Nephron (organoid): Measurements from ENCODE around the gene APH1A.
"Not testable (repeated sequence)": the region's sequence is repeated elsewhere in the genome, so short reads cannot be mapped to it uniquely, and the experiment has no call there.

Source experiments
- H3K27ac Mint-ChIP-seq, 3 experiments: 2 replicates each; pipeline ENCODE4 v1.8.0; 2020; ENCODE audit warnings: mixed read lengths in 3 of 3, mild to moderate bottlenecking in 2 of 3, moderate library complexity in 1 of 3
- H3K27me3 Mint-ChIP-seq: 2 replicates; pipeline ENCODE4 v1.8.0; 2021; ENCODE audit warnings: low read depth, mild to moderate bottlenecking, moderate library complexity, mixed read lengths
- H3K36me3 Mint-ChIP-seq: 2 replicates; pipeline ENCODE4 v1.8.0; 2020; ENCODE audit warnings: low read depth, mixed read lengths
- H3K4me1 Mint-ChIP-seq: 2 replicates; pipeline ENCODE4 v1.8.0; 2020; ENCODE audit warnings: mixed read lengths
- H3K4me3 Mint-ChIP-seq, 3 experiments: 2 replicates each; pipeline ENCODE4 v1.8.0; 2020; ENCODE audit warnings: mild to moderate bottlenecking in 3 of 3, mixed read lengths in 3 of 3, moderate library complexity in 2 of 3
- H3K9me3 Mint-ChIP-seq: 2 replicates; pipeline ENCODE4 v1.8.0; 2020; ENCODE audit warnings: mixed read lengths
- TF ChIP-seq, protein P1 (sequence below), 3 experiments: fragments of 200-600 bp; sonication (generic); IDR thresholded peaks; one replicate each; pipeline ENCODE4 v1.5.0; 2021; ENCODE audit warnings: antibody characterized with exemption in 3 of 3; ENCODE audit not compliant: unreplicated experiment in 3 of 3

The APH1A gene

DNA sequence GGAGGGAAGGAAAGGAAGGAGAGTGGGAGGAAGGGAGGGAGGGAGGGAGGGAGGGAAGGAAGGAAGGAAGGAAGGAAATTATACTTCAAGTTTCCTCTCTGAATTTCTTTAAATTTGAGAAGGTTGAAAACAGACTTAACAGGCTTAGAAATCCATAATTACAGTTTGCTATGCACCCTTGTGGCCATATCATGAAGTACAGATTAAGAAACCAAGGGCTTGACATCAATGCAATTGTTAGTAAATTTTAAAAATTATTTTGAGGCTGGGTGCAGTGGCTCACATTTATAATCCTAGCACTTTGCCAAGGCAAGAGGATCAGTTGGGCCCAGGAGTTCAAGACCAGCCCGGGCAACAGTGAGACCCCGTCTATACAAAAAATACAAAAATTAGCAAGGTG is 47.3 kb downstream of the APH1A start:
- no peak overlapping the region for H3K27ac Mint-ChIP-seq
- no peak overlapping the region for H3K4me3 Mint-ChIP-seq
- H3K27me3 Mint-ChIP-seq, result no peaks in the 10 kb centered on the region
- H3K36me3 Mint-ChIP-seq, result peaks cover 54% of the 10 kb centered on the region
- TF ChIP-seq, protein P1, sequence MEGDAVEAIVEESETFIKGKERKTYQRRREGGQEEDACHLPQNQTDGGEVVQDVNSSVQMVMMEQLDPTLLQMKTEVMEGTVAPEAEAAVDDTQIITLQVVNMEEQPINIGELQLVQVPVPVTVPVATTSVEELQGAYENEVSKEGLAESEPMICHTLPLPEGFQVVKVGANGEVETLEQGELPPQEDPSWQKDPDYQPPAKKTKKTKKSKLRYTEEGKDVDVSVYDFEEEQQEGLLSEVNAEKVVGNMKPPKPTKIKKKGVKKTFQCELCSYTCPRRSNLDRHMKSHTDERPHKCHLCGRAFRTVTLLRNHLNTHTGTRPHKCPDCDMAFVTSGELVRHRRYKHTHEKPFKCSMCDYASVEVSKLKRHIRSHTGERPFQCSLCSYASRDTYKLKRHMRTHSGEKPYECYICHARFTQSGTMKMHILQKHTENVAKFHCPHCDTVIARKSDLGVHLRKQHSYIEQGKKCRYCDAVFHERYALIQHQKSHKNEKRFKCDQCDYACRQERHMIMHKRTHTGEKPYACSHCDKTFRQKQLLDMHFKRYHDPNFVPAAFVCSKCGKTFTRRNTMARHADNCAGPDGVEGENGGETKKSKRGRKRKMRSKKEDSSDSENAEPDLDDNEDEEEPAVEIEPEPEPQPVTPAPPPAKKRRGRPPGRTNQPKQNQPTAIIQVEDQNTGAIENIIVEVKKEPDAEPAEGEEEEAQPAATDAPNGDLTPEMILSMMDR (IDR thresholded peaks at IDR 0.05; ENCODE audit: unreplicated experiment in 3 of 3), result peak; percentile 30 to 41 (median 34)
- no peaks in the 10 kb centered on the region for H3K9me3 Mint-ChIP-seq
- H3K4me1 Mint-ChIP-seq, result no peaks in the 10 kb centered on the region

DNA sequence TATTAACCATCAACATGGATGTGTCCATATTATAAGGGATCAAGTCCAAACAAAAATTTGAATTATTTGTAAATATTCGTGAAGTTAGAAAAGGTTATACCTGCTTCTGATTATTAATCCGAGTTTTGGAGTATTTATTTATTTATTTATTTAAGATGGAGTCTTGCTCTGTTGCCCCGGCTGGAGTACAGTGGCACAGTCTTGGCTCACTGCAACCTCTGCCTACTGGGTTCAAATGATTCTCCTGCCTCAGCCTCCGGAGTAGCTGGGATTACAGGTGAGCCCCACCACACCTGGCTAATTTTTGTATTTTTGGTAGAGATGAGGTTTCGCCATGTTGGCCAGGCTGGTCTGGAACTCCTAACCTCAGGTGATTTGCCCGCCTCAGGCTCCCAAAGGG is 53.0 kb downstream of the APH1A start:
- not testable (repeated sequence) for H3K27ac Mint-ChIP-seq, H3K27me3 Mint-ChIP-seq, H3K9me3 Mint-ChIP-seq, H3K4me3 Mint-ChIP-seq
- Mint-ChIP-seq H3K36me3 (peaks cover 18% of the 10 kb centered on the region), H3K4me1 (peaks cover 14% of the 10 kb centered on the region)
